NCI-H187 treated with DMSO at 0.1 percent for 48 hours (cell line): ENCODE data around the gene ALK.

ENCODE experiments used
- DNase-seq: peaks from one replicate; lab custom pipeline; 2025; lab: John Stamatoyannopoulos, UW

The ALK gene

GRCh38 chr2:29400930-29401653, 520.3 kb downstream of the ALK start:
- no peak for DNase-seq

DNA sequence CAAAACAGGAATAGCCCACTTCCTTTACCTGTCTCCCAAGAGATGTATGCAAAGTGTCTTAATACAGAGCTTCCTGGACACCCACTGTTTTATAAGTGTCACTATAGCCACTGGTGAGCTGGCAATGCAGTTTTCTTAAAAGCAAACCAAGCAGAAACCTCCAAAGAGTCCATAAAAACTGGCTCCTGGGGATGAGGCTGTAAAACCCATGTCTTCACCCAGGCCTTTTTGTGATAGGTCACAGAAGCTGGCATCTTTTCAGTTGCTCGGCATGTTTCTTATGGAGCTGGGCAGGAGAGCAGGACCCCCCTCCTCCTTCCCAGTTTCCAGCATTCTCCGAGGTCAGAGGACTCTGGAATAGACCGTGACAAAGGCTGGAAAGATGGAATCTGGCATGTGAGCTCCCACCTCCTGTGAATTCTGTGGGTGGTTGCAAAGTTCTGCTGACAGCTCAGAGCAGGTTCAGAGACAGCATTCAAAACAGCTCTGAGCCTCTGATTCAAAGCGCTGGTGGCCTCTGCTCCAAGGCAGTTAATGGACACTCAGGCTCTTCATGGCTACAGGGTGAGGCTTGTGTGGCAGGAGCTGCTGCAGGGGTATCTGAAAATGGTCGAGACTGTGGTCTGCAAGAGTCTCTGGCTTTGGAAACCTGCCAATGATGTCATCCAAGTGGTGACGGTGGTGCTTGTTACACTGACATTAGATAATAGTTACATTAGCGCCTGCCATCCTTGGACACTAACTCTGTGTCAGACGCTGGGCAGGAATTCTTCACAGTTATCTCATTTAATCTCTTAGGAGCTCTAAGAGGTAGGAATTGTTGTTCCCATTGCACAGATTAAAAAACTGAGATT, 522.8 kb downstream of the ALK start:
- DNase-seq = no peak

DNA sequence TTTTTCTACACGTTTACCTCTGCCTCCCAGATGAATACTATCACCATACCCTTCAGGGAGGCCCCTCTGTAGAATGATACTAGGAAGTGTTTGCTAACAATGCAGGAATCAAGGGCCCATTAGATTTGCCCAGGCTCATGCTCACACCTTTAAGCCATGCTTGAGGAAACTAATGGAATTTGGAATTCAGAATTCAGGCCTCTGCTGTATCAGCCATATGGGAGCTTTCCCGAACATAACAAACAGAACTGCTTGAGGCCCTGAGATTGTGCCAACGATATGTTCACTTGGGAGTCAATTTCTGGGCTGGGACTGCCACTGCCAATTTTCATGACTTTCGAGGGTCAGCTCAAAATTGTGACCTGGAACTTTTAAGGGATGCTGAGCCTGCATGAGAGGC, 523.7 kb downstream of the ALK start:
- DNase-seq = no peak

- no peak for DNase-seq
Measured at GRCh38 chr2:29397039-29397438, 524.3 kb downstream of the ALK start.

DNA sequence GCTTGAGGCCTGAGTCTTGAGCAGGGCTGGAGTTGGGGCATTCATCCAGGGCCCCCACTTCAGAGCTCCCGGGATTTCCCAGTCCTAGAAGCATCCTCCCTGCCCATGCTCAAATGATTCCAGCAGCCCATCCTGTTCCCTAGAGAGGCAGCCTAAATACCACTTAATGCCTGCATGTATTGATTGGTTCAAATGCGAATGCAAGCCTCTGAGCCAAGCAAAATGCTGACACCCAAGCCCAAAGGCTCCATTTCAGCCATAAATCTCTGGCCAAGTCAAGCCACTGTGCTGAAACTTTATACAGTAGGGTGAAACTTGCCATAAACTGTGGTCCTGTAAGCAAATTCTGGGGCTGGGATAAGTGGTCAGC, 526.4 kb downstream of the ALK start:
- no peak for DNase-seq

- DNase-seq = no peak
Measured at GRCh38 chr2:29394311-29394980, 526.9 kb downstream of the ALK start.

- DNase-seq = no peak
Measured at GRCh38 chr2:29393676-29394075, 527.7 kb downstream of the ALK start.

DNA sequence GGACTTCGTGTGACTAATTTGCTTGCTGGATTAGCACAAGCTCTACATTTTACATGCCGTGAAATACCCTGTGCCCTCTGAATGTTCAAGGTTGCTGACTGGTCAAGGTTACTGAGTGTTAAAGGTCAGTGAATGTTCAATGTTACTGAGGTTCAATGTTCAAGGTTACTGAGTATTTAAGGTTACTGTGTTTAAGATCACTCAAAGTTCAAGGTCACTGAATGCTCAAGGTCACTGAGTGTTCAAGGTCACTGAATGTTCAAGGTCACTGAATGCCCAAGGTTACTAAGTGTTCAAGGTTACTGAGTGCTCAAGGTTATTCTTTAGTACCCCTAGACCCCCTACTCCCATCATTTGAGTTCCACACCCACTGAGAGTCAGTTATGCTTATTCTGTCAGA, 528.6 kb downstream of the ALK start:
- DNase-seq = no peak

DNA sequence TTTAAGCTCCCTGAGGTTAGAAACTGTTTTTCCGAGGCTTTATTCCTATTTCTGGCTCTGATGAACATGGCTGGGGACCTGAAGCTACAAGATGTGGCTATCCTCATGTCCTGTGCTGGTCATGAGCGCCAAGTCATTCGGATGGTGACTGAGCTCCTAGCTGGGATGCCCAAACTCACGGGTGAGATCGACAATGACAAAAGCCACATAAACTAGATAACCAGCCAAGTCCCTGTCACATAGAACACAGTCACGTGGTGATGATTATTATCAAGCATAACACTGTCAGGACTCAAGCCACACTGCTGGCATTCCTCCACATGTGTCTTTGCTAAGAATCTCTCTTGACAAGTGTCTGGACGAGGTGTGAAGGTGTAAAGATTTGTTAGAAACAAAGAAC, 531.2 kb downstream of the ALK start:
- no peak for DNase-seq

- no peak for DNase-seq
Measured at GRCh38 chr2:29389686-29390085, 531.7 kb downstream of the ALK start.

GRCh38 chr2:29388071-29388470, 533.3 kb downstream of the ALK start:
- DNase-seq = no peak

GRCh38 chr2:29382486-29382885, 538.9 kb downstream of the ALK start:
- no peak for DNase-seq

- no peak for DNase-seq
Measured at GRCh38 chr2:29377788-29378187, 543.6 kb downstream of the ALK start.

- no peak for DNase-seq
Measured at GRCh38 chr2:29376541-29376940, 544.8 kb downstream of the ALK start.

- no peak for DNase-seq
Measured at GRCh38 chr2:29375843-29376242, 545.5 kb downstream of the ALK start.

DNA sequence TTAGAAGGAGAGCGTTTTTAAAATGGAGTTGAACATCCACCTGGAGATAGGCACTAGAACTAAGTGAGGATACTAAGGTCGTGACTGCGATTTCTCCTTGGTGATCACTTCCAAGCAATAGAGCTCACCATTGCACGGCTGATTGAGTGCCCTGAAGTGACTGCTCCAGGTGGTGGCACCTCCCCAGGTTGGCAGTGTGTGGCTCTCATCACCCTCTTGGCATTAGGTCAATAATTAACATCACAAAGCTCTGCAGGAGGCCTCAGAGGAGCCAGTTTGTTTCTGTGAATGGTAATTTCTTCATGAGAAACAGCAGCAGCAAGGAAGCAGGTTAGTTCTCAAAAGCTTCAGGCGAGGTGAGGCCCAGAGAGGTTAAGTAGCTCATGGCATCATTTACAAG, 546.6 kb downstream of the ALK start:
- no peak for DNase-seq

DNA sequence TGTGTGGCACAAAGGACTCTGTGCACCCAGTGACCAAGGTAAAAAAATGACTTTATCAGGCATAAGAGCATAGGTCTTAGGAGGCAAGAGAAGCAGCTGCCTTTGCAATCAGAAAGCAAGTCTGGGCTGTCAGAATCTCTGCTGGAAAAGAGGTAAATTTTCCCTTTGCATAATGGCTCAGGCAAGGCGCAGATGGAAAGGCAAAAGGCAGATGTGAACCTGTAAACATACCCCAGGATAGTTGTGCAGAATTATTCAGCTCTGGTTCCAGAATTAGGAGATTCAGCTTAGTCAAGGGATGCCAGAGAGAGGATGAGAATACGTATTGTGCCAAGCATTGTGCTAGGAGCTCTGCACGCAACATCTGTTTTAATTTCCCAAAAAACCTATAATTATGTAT, 547.5 kb downstream of the ALK start:
- no peak for DNase-seq

- no peak for DNase-seq
Measured at GRCh38 chr2:29372185-29372584, 549.2 kb downstream of the ALK start.

DNA sequence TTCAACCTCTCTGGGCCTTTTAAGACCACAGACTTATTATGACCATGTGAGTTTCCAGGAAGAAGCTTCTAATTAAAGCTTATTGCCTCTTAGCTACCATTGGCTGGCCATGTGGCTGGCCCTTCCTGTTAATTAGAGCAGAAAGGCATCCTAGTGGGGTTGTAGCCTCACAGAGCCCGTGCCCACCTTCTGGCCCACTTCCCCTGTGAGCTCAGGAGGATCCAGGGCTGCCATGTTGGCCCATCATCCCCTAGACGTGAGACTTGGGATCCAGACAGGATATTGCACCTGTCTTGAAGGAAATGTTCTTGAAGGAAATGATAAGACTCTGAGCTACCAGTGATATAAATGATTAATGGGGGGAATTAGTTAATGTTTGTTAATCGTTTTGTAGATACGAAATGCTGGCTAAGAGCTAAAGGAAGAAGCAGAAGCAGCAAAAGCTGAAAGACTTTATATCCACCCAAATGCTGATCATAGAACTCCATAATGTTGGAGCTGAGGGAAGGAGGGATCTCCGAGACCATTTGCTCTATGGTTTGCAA, 550.7 kb downstream of the ALK start:
- no peak for DNase-seq

- no peak for DNase-seq
Measured at GRCh38 chr2:29370173-29370572, 551.2 kb downstream of the ALK start.

- DNase-seq = no peak
Measured at GRCh38 chr2:29368659-29369040, 552.7 kb downstream of the ALK start.

GRCh38 chr2:29367986-29368658, 553.3 kb downstream of the ALK start:
- no peak for DNase-seq
